Measurements from ENCODE around the gene AOPEP. TPM values are rescaled to one million over a fixed set of nuclear protein-coding genes. Genes with fewer than 3 reads are reported as not detected.

The AOPEP gene
- total RNA-seq, 1 donor from 2014 or later = 24.8 TPM

DNA sequence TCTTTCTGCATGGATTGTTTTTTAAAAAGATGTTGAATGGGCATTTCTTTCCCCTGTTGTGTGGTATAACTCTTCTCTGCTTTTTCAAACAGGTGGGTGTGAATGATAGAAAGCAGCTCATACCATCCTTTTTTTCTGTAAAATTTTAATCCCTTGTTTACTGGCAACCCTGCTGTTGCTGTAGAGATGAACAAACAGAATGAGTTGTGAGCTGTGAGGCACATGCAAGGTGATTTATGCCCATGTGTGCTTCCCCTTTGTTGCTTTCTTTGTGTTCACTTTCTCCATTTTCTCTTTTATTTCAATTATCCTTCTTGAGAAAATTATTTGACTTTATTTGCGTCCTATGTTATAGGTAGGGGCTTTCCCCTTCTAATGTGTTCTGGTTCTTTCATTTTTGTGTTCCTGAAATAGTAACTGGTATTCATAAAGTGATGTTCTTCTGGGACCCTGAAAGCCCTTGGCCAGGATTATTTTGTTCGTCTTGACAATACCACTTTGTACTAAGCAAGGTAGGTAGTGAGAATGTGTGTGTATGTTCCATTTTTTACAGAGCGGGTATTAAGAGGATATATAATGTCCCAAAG is 79.9 kb downstream of the AOPEP start:
- TF ChIP-seq, protein P1, sequence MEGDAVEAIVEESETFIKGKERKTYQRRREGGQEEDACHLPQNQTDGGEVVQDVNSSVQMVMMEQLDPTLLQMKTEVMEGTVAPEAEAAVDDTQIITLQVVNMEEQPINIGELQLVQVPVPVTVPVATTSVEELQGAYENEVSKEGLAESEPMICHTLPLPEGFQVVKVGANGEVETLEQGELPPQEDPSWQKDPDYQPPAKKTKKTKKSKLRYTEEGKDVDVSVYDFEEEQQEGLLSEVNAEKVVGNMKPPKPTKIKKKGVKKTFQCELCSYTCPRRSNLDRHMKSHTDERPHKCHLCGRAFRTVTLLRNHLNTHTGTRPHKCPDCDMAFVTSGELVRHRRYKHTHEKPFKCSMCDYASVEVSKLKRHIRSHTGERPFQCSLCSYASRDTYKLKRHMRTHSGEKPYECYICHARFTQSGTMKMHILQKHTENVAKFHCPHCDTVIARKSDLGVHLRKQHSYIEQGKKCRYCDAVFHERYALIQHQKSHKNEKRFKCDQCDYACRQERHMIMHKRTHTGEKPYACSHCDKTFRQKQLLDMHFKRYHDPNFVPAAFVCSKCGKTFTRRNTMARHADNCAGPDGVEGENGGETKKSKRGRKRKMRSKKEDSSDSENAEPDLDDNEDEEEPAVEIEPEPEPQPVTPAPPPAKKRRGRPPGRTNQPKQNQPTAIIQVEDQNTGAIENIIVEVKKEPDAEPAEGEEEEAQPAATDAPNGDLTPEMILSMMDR (conservative IDR thresholded peaks at IDR 0.05) = no peak
- peaks cover 11% of the 10 kb centered on the region for H3K36me3 Mint-ChIP-seq (ENCODE audit: low read depth)
- no peaks in the 10 kb centered on the region for H3K27me3 Mint-ChIP-seq (ENCODE audit: low read depth)
- H3K4me3 Mint-ChIP-seq = no peak overlapping the region
- no peak for DNase-seq (ENCODE audit: low read depth, low spot score)
- peak overlapping the region; percentile 87 for H3K27ac Mint-ChIP-seq (ENCODE audit: unreplicated experiment)
- peaks cover 31% of the 10 kb centered on the region for H3K4me1 Mint-ChIP-seq
- no peaks in the 10 kb centered on the region for H3K9me3 Mint-ChIP-seq

DNA sequence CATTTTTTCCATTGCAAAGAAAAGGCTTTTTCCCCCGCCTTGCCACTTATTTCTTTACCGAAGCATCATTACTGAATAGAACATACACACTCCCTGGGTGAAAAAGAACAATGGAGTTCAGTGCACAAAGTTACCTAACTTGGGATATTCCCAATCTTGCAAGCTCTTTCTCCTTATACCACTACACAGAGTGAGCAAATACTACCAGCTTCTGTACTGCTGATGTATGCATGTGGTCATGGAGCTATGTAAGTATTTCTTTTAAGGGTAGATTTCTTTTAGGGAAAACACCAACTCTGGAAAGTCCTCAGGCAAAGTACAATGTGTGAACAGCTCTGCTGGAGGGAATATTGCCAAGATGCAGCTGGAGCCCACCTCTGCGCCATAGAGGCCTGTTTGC is 81.1 kb downstream of the AOPEP start:
- Mint-ChIP-seq H3K36me3 (ENCODE audit: low read depth) (peaks cover 11% of the 10 kb centered on the region), H3K4me1 (peaks cover 29% of the 10 kb centered on the region), H3K27ac (ENCODE audit: unreplicated experiment) (no peak overlapping the region), H3K9me3 (no peaks in the 10 kb centered on the region), H3K27me3 (ENCODE audit: low read depth) (no peaks in the 10 kb centered on the region), H3K4me3 (no peak overlapping the region)
- TF ChIP-seq, protein P1 (conservative IDR thresholded peaks at IDR 0.05) = no peak
- DNase-seq (ENCODE audit: low read depth, low spot score) = no peak

DNA sequence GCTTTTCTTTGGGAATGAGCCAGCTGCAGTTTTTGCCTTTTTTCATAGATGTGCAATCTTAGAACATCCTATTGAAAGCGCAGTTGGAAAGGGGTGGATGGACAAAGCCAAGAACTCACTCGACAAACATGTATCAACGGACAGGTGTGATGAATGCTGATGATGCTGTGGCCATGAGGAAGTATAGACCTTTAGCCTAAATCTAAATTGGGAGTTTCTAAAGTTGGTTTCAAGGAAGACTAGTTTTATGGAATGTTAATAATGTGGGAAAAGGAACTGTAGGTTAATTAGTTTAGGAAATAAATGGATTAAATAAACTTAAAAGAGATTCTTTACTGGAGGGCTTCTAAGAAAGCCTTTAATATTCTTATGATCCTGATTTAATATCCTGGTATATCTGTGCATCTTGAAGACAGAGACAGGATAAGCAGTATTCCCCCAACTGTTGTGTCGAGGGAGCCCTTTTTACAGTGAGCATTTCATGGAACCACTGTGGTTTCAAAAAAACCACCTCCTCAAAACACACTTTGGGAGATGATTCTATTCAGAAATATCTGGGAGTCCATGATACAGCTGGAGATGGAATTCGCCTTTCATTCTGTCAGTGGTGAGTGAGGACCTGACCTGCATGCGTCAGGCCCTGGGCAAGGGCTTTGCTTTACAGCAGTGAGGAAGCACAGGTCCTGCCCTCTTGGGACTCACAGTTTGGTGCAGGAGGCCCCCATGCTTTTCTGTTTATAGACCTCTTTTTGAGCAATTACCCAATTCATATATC is 82.6 kb downstream of the AOPEP start:
- no peaks in the 10 kb centered on the region for H3K27me3 Mint-ChIP-seq (ENCODE audit: low read depth)
- TF ChIP-seq, protein P1 (conservative IDR thresholded peaks at IDR 0.05) = no peak
- no peak overlapping the region for H3K4me3 Mint-ChIP-seq
- peaks cover 29% of the 10 kb centered on the region for H3K4me1 Mint-ChIP-seq
- DNase-seq (ENCODE audit: low read depth, low spot score) = no peak
- peaks cover 15% of the 10 kb centered on the region for H3K36me3 Mint-ChIP-seq (ENCODE audit: low read depth)
- no peaks in the 10 kb centered on the region for H3K9me3 Mint-ChIP-seq
- H3K27ac Mint-ChIP-seq (ENCODE audit: unreplicated experiment) = no peak overlapping the region

DNA sequence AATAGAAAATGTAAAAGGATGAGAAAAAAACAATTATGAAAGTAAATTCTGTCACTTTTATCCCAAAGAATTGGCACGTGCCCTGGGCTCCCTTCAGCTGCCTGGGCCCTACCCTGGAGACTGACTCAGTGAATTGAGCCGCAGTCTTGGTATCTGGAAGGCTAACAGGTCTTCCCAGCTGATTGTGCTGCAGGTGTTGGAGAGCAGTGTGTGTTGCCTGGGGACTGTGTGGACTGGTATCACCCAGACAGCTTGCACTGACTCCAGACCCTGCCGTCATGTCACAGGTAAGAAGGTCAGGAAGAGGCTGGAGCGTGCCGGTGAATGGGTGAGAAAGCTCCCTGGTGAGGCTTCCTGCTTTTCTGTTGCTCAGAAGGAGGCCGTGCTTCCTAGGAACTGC is 83.3 kb downstream of the AOPEP start:
- H3K36me3 Mint-ChIP-seq (ENCODE audit: low read depth) = peaks cover 15% of the 10 kb centered on the region
- no peak overlapping the region for H3K4me3 Mint-ChIP-seq
- H3K9me3 Mint-ChIP-seq = no peaks in the 10 kb centered on the region
- TF ChIP-seq, protein P1 (conservative IDR thresholded peaks at IDR 0.05) = no peak
- H3K4me1 Mint-ChIP-seq = peaks cover 25% of the 10 kb centered on the region
- H3K27me3 Mint-ChIP-seq (ENCODE audit: low read depth) = no peaks in the 10 kb centered on the region
- H3K27ac Mint-ChIP-seq (ENCODE audit: unreplicated experiment) = no peak overlapping the region
- DNase-seq (ENCODE audit: low read depth, low spot score) = no peak

DNA sequence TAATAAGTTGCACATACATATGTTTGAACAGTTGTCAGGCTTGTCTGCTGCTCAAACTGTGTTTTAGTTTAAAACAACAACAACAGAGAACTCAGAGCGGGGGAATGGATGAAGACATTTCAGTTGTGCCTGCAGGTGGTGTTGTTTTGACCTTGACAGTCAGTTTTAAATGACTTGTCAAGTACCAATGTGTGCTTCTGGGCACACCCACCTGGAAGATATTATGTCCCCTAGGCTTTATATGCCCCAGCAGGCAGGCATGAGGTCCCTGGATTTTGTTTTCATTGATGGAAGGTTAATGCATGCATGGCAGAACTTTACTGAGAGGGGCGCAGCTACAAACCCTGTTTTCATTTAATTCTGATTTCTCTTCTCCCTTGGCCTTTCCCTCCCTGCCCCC is 84.6 kb downstream of the AOPEP start:
- Mint-ChIP-seq H3K27me3 (ENCODE audit: low read depth) (no peaks in the 10 kb centered on the region), H3K4me3 (no peak overlapping the region), H3K36me3 (ENCODE audit: low read depth) (peaks cover 15% of the 10 kb centered on the region), H3K9me3 (no peaks in the 10 kb centered on the region), H3K27ac (ENCODE audit: unreplicated experiment) (no peak overlapping the region), H3K4me1 (peaks cover 12% of the 10 kb centered on the region)
- TF ChIP-seq, protein P1 (conservative IDR thresholded peaks at IDR 0.05) = no peak
- DNase-seq (ENCODE audit: low read depth, low spot score) = no peak
